HG02588 (cell line): ENCODE data around the gene TRIP13.
"Not testable (repeated sequence)": the region's sequence is repeated elsewhere in the genome, so short reads cannot be mapped to it uniquely, and the experiment has no call there.

ENCODE experiments used
- ATAC-seq: cut with Tn5 transposase; IDR thresholded peaks from one replicate; pipeline ENCODE4 v1.9.1; 2021; ENCODE audit warnings: mild to moderate bottlenecking, moderate library complexity; ENCODE audit not compliant: unreplicated experiment

The TRIP13 gene

DNA sequence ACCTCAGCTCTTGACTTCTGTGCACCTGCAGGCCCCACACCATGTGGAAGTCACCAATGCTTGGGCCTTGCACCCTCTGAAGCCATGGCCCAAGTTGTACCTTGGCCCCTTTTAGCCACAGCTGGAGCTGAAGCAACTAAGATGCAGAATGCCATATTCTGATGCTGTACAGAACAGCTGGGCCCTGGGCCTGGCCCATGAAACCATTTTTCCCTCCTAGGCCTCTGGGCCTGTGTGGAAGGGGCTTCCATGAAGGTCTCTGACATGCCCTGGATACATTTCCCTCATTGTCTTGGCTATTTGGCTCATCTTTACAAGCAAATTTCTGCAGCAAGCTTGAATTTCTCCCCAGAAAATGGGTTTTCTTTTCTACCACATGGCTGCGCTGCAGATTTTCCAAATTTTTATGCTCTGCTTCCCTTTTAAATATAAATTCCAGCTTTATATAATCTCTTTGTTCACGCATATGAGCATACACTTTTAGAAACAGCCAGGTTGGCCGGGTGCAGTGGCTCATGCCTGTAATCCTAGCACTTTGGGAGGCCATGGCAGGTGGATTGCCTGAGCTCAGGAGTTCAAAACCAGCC is 41.8 kb downstream of the TRIP13 start:
- ATAC-seq: not testable (repeated sequence)

DNA sequence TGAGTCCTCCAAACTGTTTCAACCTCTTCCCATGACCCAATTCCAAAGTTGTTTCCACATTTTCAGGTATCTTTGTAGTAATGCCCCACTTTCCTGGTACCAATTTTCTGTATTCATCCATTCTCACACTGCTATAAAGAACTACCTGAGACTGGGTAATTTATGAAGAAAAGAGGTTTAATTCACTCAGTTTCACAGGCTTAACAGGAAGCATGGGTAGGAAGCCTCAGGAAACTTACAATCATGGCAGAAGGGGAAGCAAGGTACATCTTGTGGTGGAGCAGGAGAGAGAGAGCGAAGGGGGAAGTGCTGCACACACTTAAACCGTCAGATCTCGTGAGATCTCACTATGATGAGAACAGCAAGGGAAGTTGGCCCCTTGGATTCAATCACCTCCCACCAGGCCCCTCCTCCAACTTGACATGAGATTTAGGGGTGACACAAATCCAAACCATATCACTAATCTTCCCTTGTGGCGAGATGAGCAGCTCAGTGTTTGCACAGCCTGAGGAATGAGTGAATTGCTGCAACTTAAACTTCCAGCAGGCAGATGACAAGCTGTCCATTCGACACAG is 42.9 kb downstream of the TRIP13 start:
- no peak for ATAC-seq

GRCh38 chr5:936149-937144 is 43.8 kb downstream of the TRIP13 start:
- no peak for ATAC-seq

DNA sequence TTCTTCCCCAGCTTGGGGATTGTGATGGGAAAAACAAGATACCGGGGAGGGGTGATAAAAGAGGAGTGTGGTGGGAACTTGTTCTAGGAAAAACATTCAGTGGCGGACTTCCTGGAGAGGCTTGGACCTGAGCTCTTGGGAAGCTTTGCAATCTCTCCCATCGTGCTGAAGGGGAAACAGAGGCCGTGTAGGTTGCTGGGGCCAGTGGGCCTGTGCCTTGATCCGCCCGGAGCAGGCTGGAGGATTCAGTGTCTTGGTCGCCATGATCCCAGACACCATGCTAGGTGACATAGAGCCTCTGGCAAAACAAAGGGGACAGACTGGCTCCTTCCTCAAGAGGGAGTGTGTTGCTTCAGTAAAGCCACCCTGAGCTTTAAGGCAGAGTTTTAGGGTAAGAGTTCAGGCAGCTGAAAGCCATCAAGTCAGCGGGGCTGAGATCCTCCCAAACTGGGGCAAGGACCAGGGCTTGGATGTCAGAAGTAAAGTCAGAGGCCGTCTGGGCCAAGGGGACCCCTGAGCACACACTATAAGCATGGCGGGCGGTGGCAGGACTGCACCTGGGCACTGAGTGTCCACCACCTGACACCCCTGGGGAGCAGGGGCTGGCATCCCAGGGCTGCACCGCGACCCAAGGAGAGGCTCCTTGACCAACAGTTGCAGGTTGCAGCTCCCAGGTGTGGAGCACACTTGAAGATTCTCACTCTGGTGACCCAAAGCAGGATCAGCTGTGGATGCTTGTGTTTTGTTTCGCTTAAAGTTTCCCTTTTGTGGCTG is 44.7 kb downstream of the TRIP13 start:
- no peak for ATAC-seq

DNA sequence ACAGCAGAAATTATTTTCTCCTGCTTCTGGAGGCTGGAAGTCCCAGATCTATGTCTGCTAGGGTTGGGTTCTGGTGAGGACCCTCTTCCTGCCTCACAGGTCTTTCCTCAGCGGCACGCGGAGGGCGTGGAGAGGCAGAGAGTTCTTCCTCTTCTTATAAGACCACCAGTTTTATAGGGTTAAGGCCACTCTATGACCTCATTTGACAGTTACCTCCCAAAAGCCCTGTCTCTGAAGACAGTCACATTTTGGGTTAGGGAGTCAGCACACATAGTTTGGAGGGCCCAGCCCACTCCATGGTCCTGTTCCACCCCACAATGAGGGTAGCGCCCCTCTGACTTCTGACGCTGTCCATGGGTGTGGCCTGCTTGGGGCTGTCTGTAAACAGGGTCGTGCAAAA is 46.7 kb downstream of the TRIP13 start:
- ATAC-seq: no peak

DNA sequence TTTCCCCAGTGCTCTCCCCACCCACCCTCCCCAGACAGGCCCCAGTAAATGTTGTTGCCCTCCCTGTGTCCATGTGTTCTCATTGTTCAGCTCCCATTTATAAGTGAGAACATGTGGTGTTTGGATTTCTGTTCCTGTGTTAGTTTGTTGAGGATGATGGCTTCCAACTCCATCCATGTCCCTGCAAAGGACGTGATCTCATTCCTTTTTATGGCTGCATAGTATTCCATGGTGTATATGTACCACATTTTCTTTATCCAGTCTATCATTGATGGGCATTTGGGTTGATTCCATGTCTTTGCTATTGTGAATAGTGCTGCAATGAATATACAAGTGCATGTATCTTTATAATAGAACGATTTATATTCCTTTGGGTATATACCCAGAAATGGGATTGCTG is 48.1 kb downstream of the TRIP13 start:
- not testable (repeated sequence) for ATAC-seq

DNA sequence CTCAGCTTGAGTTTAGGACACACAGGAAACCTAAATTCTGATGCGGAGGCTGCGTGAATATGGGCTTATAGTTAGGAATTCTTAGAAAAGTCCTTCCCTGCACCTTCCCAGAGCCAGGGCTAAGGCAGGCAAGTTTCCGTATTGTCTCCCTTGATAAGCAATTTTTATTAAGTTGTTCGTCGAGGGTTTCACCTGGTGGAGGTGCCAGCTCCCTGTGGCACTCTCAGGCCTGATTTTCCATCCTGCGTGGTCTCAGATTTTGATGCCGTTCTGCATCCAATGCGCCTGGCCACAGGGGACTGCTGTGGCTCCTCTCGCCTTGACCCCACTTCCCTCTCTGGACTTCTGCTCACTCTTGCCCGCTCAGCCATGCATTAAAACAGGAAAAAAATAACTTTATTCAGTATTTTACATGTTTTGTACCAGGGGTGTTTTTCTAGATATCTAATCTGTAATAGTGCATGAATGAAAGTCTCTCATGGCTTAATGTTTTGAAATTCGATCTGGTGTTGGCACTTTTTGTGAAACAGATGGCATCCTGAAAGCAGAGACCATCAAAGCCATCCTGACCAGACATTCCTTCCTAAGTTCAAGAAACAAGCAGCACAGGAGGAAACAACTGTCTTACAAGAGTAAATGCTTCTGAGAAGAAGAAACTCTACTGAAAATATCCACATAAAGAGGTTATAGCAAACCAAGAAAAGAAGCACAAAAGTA is 50.7 kb downstream of the TRIP13 start:
- no peak for ATAC-seq

GRCh38 chr5:943918-944620 is 51.4 kb downstream of the TRIP13 start:
- ATAC-seq: no peak

DNA sequence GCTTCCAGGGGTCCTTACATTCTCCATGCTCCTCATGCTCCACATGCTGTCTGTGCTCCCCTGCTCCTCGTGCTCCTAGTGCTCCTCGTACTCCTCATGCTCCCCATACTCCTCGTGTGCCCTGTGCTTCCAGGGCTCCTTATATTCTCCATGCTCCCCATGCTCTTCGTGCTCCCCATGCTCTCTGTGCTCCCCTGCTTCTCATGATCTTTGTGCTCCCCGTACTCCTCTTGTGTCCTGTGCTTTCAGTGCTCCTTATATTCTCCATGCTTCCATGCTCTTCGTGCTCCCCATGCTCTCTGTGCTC is 51.9 kb downstream of the TRIP13 start:
- no peak for ATAC-seq

GRCh38 chr5:944992-945685 is 52.5 kb downstream of the TRIP13 start:
- ATAC-seq: no peak

DNA sequence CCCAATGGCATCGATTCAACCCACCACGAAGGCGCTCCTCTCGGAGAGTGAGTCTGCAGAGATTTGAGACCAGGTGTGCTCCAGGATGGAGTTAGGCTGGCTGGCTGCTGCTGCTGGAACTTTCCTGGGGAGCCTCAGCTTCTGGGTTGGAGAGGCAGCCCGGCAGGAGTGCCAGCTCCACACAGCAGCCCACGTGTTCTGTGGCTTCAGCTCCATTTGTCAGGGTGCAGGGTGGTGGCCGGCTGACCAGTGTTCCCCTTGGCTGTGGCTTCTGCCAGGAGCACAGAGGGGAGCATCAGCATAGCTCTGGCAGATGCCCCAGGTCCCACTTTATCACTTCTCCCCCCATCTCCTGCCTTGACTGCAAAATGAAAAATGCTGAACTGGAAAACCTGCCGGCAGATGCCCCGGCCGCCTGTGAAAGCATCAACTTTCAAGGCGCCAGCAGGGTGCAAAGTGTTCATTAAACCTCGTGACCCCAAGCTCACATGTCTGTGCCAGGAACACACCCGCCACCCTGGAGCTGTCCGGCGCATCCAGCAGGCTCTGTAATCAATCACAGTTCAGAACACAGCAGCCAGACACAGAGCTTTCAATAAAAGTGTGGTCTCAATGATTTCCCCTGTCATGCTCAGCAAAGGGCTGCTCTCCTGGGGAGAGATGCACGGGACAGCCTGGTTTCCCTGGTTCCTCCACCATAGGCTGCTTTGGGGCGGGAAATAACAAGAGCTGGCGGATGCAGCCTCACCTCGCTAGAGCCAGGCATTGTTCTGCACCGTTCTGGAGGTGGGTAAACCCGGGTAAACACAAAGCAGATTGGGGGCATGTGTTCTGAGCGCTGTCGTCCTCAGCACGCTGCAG is 53.2 kb downstream of the TRIP13 start:
- no peak for ATAC-seq

GRCh38 chr5:946720-947625 is 54.3 kb downstream of the TRIP13 start:
- ATAC-seq: no peak

DNA sequence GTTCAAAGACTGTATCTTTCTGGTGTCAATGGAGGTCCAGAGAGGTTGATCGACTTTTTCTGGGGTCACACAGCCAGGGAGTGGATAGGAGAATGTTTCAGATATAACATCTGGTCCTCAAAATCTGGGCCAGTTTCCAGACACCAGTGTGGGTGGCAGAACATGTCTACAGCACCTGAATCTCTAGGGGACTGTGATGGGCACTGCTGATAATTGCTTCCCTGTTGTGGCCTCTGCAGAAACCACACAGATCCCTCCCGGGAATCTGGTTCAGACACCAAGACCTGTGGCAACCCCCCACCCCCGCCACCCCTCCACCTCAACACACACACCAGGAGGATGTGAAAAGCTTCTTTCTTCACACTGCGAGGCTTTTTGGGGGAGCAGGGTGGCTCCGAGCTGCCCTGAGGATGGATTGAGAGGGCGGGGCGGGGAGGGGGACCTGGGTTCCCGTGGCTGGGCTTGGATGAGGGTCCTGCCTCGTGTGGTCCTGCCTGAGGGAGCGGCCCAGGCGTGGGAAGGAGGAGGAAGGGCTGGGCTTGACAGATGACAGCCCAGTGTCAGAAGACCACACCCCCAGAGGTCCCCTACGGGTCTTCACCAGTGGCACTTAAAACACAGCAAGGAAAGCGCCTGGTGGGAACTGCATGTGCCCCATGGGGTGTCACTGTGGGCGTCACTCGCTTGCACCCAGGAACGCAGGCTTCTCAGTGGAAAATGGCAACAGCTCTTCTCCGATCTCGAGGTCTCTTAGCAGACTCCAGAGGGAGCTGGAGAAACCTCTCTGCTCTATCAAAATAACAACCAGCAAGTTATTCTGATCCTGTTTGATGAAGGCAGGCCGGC is 55.2 kb downstream of the TRIP13 start:
- ATAC-seq: no peak

DNA sequence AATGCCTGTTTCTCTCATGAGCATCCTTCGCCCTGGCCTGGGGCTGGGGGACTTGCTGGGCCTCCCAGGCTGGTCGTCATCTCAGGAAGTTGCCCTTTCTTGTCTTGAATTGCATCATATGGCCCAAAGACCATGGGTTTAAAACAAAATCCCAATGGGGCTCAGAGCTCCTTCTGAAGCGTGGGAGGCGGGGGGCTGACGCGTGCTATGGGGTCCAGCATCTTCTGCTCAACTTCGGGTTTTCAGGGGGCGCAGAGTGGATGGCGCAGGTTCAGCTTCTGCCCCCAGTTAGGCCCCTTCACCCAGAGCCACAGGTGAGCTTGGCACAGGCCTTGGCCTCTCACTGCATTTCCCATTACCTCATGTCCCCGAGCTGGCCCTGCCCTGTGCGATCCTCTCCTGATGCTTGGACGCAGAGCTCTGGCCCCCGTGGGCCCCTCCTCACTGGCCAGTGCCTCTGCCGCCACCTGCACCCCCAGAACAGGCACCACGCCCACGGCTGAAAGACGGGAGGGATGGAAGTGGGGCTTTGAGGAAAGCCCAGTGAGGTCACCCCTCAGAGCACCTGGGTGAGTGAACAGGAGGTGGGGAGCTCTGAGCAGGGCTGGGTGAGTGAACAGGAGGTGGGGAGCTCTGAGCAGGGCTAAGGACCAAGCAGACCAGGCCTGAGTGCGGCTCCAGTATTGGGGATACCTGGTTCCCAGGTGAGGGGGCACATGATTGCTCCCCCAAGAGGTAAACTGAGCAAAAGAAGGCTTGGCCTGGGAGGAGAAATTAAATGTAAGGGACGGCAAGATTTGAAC is 56.0 kb downstream of the TRIP13 start:
- no peak for ATAC-seq

- no peak for ATAC-seq
These were observed 56.5 kb downstream of the TRIP13 start for GRCh38 chr5:949275-949543.
